GM19452 (cell line): ENCODE measurements around the gene CXADR.
A peak's percentile ranks its signal among the peaks of the same experiment; 100 is the strongest.
"Not testable (repeated sequence)": the region's sequence is repeated elsewhere in the genome, so short reads cannot be mapped to it uniquely, and the experiment has no call there.

Experiments used
- ATAC-seq: cut with Tn5 transposase; IDR thresholded peaks from one replicate; pipeline ENCODE4 v1.9.1; 2021; ENCODE audit not compliant: unreplicated experiment

Gene CXADR

GRCh38 chr21:17512253-17513213 lies at the start of gene CXADR:
Gene CXADR (plus strand): TSS chr21:17513043. CDS start chr21:17513130, 87 bp downstream.
- ATAC-seq: peak; percentile 86

DNA sequence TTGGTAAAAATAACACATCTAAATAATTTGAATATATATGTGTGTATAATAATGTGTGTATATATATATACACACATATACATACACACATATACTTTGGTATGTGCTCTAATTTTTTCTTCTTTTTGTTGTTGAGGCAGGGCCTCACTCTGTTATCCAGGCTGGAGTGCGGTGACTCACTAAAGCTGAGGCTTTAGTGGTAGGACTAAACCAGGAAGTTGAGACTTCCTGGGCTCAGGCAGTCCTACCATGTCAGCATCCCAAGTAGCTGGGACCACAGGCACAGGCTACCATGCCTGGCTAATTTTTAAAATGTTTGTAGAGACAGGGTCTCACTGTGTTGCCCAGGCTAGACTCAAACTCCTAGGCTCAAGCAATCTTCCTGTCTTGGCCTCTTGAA lies 46.7 kb upstream of the CXADR start:
- ATAC-seq: no peak

DNA sequence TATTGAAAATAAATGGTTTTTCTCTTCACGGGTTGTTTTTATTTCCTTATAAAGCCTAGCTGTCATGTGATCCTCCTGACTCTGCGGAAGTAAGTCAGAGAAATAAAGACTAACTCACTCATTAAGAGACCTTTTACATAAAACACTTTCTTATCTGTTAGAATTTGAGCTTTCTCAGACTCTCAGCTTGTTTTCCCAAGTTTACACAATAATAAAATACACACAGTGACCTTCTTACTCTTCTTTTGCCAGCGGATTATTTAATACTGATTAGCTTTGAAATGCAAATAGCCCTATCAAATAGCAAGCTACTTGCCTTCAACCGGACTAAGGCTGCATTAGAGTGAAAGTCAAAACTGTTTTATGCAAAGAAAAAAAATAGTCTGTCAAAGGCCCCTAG lies 45.5 kb upstream of the CXADR start:
- ATAC-seq: no peak

DNA sequence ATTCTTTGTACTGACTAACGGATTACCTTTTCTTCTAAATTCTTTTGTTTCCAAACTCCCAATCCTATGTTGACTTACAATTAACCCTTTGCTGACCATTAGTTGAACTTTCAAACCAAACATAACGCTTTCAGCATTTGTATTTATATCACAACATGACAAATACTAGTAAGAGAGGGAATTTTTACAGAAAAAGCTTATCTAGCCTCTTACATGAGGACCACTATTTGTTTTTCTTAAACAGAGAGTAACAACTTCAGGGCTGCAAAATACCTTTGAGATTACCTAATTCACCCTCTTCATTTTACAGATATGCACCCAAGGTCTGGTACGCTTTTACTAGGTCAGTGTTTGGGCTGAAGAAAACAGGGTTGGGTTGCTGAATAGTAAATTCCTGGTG lies 45.0 kb upstream of the CXADR start:
- no peak for ATAC-seq

- ATAC-seq: no peak
These were observed 44.1 kb upstream of the CXADR start for GRCh38 chr21:17468698-17469097.

DNA sequence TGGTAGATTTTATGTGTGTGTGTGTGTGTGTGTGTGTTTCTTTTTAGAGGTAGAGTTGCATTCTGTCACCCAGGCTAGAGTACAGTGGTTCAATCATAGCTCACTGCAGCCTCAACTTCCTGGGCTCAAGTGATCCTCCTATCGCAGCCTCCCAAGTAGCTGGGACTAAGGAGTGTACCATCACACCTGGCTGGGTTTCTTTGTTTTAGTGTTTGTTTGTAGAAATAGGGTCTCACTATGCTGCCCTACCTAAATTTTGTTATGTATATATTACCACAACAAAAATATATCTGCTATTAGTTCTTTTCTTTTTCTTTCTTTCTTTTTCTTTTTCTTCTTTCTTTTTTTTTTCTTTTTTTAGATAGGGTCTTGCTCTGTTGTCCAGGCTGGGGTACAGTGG lies 43.1 kb upstream of the CXADR start:
- ATAC-seq: no peak

DNA sequence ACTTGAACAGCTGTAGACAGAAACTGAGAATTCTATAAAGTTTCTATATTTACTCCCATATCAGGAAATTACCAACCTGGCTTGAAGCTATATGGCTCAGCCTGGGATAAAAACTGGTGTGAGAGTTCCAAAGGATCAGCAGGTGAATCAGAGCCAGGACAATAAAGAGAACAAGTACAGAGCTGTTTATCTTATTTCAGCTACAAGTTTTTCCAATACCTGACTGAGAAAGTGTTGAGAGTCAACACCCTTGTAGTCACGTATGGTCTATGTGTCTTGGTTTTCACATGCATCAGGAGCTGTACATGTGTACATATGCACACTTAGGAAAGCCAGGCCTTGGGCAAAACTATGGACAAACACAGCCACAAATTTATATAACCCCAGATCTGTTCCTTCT lies 40.7 kb upstream of the CXADR start:
- no peak for ATAC-seq

DNA sequence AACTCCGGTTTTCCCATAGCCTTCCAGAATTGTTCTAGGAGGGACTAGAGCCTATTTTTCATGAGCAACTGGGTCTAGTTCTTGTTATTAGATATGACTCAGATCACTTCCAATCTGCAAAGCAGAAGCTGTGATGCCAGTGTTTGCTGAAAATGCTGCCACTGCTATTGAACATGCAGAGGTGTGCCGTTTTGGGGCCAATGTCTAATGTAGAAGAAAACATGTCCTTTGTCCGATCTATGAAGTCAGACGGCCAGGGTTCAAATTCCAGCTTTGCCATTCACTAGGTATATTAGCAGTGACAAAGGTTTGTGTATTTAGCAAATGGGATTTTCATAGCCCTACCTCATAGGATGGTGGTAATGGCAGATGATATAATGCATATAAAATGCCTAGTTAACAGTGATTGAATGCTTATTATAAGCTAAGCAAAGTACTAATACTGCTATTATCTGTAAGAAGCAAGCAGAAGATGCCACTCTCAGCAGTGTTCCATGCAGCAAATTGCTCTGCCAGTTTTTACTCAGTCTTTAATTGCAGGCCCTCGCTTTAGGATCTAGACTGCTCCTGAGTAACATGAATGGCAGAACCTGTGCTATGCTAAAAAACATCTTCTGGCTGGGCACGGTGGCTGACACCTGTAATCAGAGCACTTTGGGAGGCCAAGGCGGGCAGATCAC lies 40.1 kb upstream of the CXADR start:
- ATAC-seq: no peak

GRCh38 chr21:17476006-17476405 lies 36.8 kb upstream of the CXADR start:
- ATAC-seq: peak; percentile 67

GRCh38 chr21:17478156-17478555 lies 34.7 kb upstream of the CXADR start:
- not testable (repeated sequence) for ATAC-seq

DNA sequence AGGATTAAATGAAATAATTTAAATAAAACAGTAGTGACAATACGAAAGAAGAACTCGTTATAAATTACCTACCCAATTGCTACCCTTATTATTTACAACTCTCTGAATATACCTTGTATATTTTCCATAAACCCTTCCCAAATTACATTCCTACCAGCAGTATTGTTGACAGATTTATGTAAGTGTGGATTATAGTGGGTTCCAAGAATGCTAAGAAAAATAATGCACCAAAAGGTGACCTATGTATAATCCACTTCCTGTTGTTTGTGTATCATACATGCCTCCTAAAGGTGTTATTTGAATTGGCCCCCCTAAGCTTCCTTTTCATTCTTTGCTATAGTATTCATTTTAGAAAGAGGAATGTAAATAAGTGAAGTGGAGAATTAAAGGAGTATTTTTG lies 33.2 kb upstream of the CXADR start:
- ATAC-seq: no peak

DNA sequence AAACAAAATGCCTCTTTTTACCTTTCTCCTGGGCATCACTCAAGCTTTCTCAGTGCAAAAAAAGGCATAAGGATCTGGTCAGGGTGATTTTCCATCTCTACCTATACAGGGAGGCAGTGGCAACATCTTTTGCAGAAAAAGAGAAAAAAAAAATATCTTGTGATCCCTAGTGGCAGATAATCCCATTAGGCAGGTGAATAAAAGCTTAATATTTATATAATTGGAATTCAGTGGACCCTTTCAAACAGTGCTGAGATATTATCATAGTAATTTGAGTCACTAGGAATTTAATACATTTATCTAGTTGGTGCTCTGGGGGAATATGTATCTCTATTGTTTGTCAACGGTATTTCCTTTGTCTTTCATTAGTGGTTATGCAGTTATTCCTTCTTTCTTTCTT lies 29.9 kb upstream of the CXADR start:
- no peak for ATAC-seq

DNA sequence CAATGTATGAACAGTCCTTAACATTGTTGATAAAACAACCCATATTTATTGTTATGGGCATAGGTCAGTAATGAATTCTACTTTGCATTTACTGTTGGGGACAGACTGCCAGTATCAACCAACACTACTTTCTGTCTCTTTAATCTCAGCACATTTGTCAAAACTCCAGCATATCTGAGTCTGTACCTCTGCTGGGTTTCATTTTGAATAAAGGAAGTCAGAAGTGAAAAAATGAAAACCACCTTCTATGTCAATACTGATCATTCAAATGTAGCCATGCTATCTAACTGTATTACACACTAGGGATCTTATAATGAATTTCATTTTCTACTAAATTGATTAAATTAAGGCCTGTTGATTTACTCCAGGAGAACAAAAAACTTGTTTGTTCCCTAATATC lies 24.2 kb upstream of the CXADR start:
- ATAC-seq: no peak

DNA sequence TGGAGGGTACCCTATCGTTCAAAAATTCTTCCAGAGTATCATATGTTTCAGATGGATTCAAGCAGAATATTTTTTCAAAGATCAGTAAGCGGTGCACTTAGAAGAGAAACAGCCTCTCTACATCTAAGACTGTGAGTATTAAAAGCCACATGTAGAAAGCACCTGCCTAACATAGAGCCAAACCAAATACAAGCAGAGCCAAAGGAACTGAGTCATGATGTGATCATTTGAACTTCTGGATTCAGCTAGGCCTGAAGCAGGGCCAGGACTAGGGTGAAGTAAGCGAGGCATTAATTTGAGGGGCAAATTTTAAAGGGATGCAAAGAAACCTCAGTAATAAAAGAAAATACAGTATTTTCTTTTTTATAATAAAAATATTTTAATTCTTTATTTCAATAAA lies 23.3 kb upstream of the CXADR start:
- not testable (repeated sequence) for ATAC-seq

- ATAC-seq: no peak
These were observed 21.0 kb upstream of the CXADR start for GRCh38 chr21:17491716-17492414.

DNA sequence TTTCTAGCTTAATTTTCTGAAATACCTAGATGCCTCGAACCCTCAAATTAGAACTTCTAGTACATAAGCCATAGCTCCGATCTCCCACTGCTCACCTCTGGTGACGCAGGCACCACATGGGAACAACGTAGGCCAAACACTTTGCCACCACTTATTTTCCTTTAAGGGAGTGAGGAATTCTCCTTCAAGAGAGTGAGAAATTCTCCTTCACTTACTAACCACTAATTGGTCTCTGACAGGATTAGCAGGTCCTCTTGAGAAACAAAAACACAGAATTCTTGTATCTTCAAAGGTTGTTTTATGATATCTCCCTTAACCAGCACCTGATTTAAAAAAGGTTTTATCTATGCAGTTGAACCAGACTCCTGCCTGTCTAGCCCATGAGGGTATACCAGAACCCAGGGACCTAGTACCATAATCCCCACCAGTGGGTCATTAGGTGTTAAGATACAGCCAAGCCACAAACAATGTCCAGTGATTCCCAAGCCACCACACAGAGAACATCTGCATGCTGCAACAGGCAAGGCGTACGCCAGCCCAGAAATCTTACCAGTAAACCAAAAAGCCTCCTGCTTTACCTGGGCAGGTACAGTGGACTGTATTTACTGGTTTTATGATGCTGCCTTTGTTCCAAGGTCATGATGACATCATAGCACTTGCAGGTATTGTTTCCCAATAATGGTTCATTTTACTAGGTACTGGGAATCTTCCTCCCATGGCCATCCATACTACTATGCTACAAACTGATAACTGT lies 20.3 kb upstream of the CXADR start:
- no peak for ATAC-seq

GRCh38 chr21:17494051-17494450 lies 18.8 kb upstream of the CXADR start:
- no peak for ATAC-seq

DNA sequence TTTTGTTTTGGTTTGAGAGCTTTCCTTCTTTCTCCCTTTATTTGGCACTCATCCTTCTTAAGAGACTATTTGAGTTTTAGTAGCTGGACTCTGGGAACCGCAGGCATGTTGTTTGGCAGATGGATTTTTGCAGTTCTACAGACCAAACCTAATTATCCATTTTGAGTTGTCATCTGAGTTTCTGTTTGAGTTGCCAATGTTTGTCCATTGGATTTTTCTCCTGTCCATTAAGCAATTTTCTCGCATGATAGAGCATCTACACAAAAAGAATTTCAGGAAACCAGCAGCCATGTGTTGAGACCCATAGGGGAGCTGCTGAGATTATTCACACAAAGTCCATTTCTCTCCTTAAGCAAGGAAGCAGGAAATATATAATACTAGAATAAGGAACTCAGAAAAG lies 17.2 kb upstream of the CXADR start:
- no peak for ATAC-seq

GRCh38 chr21:17497316-17497715 lies 15.5 kb upstream of the CXADR start:
- no peak for ATAC-seq

GRCh38 chr21:17498586-17498985 lies 14.3 kb upstream of the CXADR start:
- no peak for ATAC-seq
